ENCODE data around the gene ATF7.

DNA sequence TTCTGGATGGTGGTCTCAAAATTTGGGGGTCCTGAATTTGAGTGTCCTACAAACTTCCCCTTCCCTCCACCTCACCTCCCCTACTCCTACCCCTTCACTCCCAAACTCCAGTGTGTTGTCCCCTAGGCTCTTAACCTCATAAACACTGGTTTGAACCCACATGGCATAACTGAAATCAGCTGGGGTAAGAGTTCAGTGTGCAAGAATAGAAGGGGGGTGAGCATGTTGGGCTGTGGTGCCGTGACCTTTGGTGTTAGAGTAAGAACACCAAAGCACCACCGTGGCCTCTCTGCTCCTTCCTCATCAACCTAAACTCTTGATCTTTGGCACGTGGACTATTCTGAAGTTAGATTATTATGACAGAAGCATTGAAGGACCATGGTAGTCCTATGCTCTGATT, 163.2 kb downstream of the ATF7 start:
- TF ChIP-seq, protein P1, sequence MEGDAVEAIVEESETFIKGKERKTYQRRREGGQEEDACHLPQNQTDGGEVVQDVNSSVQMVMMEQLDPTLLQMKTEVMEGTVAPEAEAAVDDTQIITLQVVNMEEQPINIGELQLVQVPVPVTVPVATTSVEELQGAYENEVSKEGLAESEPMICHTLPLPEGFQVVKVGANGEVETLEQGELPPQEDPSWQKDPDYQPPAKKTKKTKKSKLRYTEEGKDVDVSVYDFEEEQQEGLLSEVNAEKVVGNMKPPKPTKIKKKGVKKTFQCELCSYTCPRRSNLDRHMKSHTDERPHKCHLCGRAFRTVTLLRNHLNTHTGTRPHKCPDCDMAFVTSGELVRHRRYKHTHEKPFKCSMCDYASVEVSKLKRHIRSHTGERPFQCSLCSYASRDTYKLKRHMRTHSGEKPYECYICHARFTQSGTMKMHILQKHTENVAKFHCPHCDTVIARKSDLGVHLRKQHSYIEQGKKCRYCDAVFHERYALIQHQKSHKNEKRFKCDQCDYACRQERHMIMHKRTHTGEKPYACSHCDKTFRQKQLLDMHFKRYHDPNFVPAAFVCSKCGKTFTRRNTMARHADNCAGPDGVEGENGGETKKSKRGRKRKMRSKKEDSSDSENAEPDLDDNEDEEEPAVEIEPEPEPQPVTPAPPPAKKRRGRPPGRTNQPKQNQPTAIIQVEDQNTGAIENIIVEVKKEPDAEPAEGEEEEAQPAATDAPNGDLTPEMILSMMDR (IDR thresholded peaks at IDR 0.05): no peak
- no peak for TF ChIP-seq POLR2A (IDR thresholded peaks at IDR 0.05)
- no peak for TF ChIP-seq EP300 (IDR thresholded peaks at IDR 0.05; ENCODE audit: low read depth)
